Aorta (tissue), 5 donors: ENCODE data around the gene AP2A2. TPM values are rescaled to one million over a fixed set of nuclear protein-coding genes. Genes with fewer than 3 reads are reported as not detected.
A peak's percentile ranks its signal among the peaks of the same experiment; 100 is the strongest.
"Not testable (repeated sequence)": the region's sequence is repeated elsewhere in the genome, so short reads cannot be mapped to it uniquely, and the experiment has no call there.

Experiments
- ATAC-seq: fragments of 200-7000 bp; cut with Tn5 transposase; one replicate; pipeline ENCODE4 v1.9.1; 2022; ENCODE audit warnings: moderate library complexity; ENCODE audit not compliant: low FRiP score
- DNase-seq, 2 donors: peaks; one replicate each; pipeline ENCODE4 v3.0.0-alpha.2; 2020
- H3K27ac ChIP-seq, 2 donors: one replicate each; pipeline ENCODE4 v1.5.1; 2013; ENCODE audit warnings: low read length in 2 of 2, mild to moderate bottlenecking in 2 of 2, moderate library complexity in 2 of 2, control low read depth in 1 of 2, inconsistent platforms in 1 of 2, low read depth in 1 of 2
- H3K27me3 ChIP-seq, 2 donors: one replicate each; pipeline ENCODE4 v1.6.1; 2013; ENCODE audit warnings: control low read depth in 1 of 2, low read length in 1 of 2, mild to moderate bottlenecking in 1 of 2, moderate library complexity in 1 of 2; ENCODE audit not compliant: insufficient read depth in 2 of 2, control insufficient read depth in 1 of 2
- H3K36me3 ChIP-seq, 2 donors: one replicate each; pipeline ENCODE4 v1.6.1; 2013; ENCODE audit warnings: control low read depth in 1 of 2, low read length in 1 of 2, mild to moderate bottlenecking in 1 of 2; ENCODE audit not compliant: insufficient read depth in 2 of 2, control insufficient read depth in 1 of 2
- H3K4me1 ChIP-seq, 2 donors: one replicate each; pipeline ENCODE4 v1.6.1; 2013; ENCODE audit warnings: low read length in 2 of 2, control low read depth in 1 of 2, mild to moderate bottlenecking in 1 of 2, moderate library complexity in 1 of 2; ENCODE audit not compliant: insufficient read depth in 2 of 2, control insufficient read depth in 1 of 2
- H3K4me3 ChIP-seq, 2 donors: one replicate each; pipeline ENCODE4 v1.5.1; 2013; ENCODE audit warnings: low read length in 2 of 2, control low read depth in 1 of 2, mild to moderate bottlenecking in 1 of 2
- H3K9me3 ChIP-seq: one replicate; pipeline ENCODE4 v1.6.1; 2013; ENCODE audit warnings: mild to moderate bottlenecking, low read length; ENCODE audit not compliant: control insufficient read depth
- WGBS, 2 donors: extraction: QIAGEN DNeasy Blood & Tissue Kit; methylation state at CpG; one replicate each; pipeline ENCODE4 v1.1.7; 2013; 5-methylcytosine and 5-hydroxymethylcytosine counted together
- intact Hi-C, 2 donors: fragments of 100-400 bp; cut with DNase I; formaldehyde crosslinking; loops; one replicate each; pipeline versions ENCODE4 v1.14.2 to v1.15.0; 2022
- polyA plus RNA-seq, 2 donors: library from polyadenylated mRNA; stranded (reverse); fragments of 200-250 nt; gene quantifications; one replicate each; pipeline ENCODE4 v1.2.3, GENCODE V29; 2013
- total RNA-seq, 2 donors: library from RNA; stranded (reverse); fragmentation: NEBNext Ultra II Directional; extraction: Animal tissue kit (Norgen Biotek cat#: 25700); gene quantifications; one replicate each; pipeline ENCODE4 v1.2.1, GENCODE V29; 2021
- donor health status: healthy with polysubstance abuse.
- donor health status: Bipolar disorder and iron deficiency.
- donor health status: DM: no; HTN: no; CAD: no.
- donor health status: DM: no; HTN: no; CAD: no.
- donor health status: DM: yes; HTN: yes; CAD: no.

AP2A2 gene
- total and polyA plus RNA-seq, 4 donors = 14.0 to 147 (median 70.3) TPM

DNA sequence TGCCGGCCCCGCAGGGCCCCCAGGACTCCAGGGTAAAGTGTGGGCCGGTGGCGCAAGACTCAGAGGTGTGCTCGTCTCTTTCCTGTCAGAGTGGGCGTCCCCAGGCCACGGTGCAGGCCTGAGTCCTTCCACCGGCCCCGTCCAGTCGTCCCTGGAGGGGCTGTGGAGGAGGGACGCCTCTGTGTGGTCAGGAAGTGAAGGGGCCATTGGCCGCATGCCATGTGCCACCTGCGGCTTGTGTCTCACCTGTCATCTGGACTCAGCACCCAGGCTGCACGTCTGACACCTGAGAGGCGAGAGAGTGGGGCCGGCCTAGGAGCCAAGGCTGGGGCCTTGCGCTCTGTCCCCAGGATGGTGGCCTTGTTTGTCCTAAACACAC lies 85.6 kb downstream of the AP2A2 start:
- WGBS, 2 donors = 87 to 90% methylated on average over 17 of the region's 17 CpGs
- H3K27ac ChIP-seq = no peak overlapping the region
- no peak overlapping the region for H3K4me3 ChIP-seq
- no peaks in the 10 kb centered on the region for H3K27me3 ChIP-seq
- H3K9me3 ChIP-seq = no peaks in the 10 kb centered on the region
- no peak for DNase-seq
- no peak for ATAC-seq
- intact Hi-C loops = no loop called here
- no peaks in the 10 kb centered on the region for H3K4me1 ChIP-seq
- peaks cover 0 to 17% of the 10 kb centered on the region in 2 donors for H3K36me3 ChIP-seq

DNA sequence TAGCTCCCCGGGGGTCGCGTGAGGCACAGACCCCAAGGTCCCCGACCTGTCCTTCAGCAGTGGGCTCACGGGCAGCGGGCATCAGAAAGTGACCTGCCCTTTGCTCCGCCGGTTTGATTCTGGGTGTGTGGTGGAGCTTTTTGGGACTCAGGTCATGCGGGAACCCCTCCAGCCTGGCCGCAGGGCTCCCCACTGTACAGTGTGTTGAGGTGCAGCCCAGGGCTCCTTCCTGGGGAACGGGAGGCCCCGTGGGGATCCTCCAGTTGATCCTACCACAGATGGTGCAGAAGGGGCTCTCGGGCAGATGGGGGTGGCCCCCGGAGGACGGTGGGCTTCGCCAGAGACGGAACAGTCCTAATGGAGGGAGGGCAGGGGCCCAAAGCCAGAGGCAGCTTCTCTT lies 86.6 kb downstream of the AP2A2 start:
- H3K9me3 ChIP-seq = no peaks in the 10 kb centered on the region
- H3K4me1 ChIP-seq = no peaks in the 10 kb centered on the region
- peaks cover 0 to 17% of the 10 kb centered on the region in 2 donors for H3K36me3 ChIP-seq
- no peak overlapping the region for H3K4me3 ChIP-seq
- no peaks in the 10 kb centered on the region for H3K27me3 ChIP-seq
- no peak overlapping the region for H3K27ac ChIP-seq
- 92% methylated on average over 17 of the region's 17 CpGs for WGBS, 2 donors
- no peak for ATAC-seq
- intact Hi-C loops = no loop called here
- no peak for DNase-seq

DNA sequence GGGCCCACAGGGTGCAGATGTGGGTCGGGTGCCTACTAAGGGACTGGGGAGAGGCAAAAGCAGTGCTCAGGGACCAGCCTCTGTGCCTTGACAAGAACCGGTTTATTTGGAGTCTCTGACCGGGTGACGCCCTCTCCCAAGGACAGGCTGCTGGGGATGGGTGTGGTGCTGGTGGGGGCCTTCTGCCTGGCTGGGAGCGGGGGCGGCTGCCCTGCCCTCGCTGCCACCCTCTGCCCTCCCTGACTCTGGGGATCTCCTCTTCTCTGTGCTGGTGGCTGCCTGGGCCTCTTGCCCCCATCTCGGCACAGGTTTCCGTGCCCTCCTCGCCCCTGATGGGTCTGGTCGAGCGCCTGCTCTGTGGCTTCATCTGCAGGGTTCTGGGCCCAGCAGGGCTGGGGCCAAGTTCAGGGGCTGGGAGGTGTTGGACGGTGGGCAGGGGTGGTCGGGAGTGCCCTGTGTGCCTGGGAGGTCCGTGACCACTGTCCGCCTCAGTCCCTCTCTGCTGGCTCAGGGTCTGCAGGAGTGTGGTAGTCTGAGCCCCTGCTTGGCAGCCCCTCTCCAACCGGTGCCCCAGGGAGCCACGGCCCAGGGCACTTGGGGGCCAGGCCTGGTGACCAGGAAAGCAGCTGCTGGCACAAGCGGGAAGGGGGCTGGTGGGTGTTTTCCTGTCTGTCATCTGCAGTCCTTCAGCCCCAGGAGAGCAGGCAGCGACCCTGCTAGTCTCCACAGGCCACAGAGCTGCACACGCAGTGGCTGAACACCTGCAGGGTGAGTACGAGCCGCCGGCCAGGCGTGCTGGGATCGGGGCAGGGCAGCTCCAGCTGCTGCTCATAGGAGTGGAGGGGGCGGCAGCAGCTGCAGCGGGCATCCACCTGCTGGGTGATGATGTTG lies 87.3 kb downstream of the AP2A2 start:
- H3K4me1 ChIP-seq = no peaks in the 10 kb centered on the region
- no peaks in the 10 kb centered on the region for H3K9me3 ChIP-seq
- 81 to 87% methylated on average over 26 to 28 of the region's 28 CpGs for WGBS, 2 donors
- H3K27ac ChIP-seq = no peak overlapping the region
- ATAC-seq (no peak), DNase-seq (no peak)
- peaks cover 0 to 15% of the 10 kb centered on the region in 2 donors for H3K36me3 ChIP-seq
- H3K4me3 ChIP-seq = no peak overlapping the region
- H3K27me3 ChIP-seq = no peaks in the 10 kb centered on the region
- intact Hi-C loops = no loop called here

DNA sequence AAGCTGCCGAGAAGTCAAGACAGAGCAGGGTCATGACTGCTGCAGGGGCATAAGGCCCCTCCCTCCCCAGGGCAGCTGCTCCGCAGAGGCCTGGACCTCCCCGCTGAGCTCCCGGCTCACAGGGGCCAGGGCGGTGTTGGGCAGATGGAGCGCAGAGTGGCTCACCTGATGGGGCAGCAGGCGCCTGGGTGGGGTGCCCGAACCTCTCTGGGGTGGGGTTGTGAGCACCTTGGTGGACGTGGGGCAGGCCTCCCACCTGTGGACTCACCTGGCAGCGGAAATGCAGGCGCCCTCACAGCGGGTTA lies 87.9 kb downstream of the AP2A2 start:
- Histone ChIP-seq H3K4me3 (no peak overlapping the region), H3K36me3 (peaks cover 0 to 13% of the 10 kb centered on the region in 2 donors), H3K4me1 (no peaks in the 10 kb centered on the region), H3K9me3 (no peaks in the 10 kb centered on the region), H3K27me3 (no peaks in the 10 kb centered on the region), H3K27ac (no peak overlapping the region)
- intact Hi-C loops = no loop called here
- ATAC-seq (no peak), DNase-seq (no peak)
- WGBS, 2 donors = 90 to 93% methylated on average over 12 of the region's 12 CpGs

DNA sequence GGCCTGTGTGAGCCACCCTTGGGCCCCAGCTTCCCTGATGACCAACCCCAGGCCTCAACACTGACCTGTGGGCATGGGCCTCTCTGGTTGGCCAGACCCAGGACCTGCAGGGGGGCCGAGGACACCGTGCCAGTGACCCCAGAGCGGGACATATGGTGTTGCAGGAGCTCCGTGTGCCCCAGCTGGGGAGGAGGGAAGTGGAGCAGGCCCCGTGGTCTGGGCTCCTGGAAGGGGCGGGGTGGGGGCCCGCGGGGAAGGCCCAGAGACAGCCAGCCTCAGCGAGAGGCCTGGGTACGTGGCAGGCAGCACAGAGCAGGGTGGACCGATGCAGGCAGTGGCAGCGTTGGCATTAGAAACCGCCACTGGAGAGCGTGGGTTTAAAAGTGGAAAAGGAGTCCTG lies 88.6 kb downstream of the AP2A2 start:
- DNase-seq (no peak), ATAC-seq (no peak)
- no peaks in the 10 kb centered on the region for H3K4me1 ChIP-seq
- no peaks in the 10 kb centered on the region for H3K27me3 ChIP-seq
- no peak overlapping the region for H3K4me3 ChIP-seq
- intact Hi-C loops = no loop called here
- H3K36me3 ChIP-seq = peaks cover 0 to 13% of the 10 kb centered on the region in 2 donors
- no peak overlapping the region for H3K27ac ChIP-seq
- H3K9me3 ChIP-seq = no peaks in the 10 kb centered on the region
- 87 to 89% methylated on average over 14 of the region's 14 CpGs for WGBS, 2 donors

DNA sequence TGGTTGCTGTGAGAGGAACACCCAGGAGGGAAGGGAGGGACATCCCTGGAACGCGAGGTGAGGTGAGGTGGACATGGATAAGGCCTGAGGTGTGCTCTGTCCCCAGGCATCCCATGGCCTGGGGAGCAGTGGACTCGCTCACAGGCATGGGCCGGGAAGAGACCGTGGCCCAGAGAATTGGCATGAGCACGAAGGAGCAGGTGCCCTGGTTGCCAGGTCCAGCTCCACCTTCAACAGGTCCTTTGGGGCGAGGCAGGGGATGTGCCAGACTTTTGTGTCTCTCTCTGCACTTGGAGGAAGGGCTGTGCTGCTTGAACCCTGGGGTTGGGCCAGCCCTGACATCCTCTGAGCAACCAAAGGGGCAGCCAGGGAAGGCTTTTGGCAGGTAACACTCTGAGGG lies 89.4 kb downstream of the AP2A2 start:
- Histone ChIP-seq H3K4me1 (no peaks in the 10 kb centered on the region), H3K4me3 (no peak overlapping the region), H3K36me3 (peaks cover 0 to 8% of the 10 kb centered on the region in 2 donors), H3K27ac (no peak overlapping the region), H3K27me3 (no peaks in the 10 kb centered on the region), H3K9me3 (no peaks in the 10 kb centered on the region)
- ATAC-seq (no peak), DNase-seq (no peak)
- WGBS, 2 donors = 97 to 99% methylated on average over 7 of the region's 7 CpGs
- intact Hi-C loops = no loop called here

DNA sequence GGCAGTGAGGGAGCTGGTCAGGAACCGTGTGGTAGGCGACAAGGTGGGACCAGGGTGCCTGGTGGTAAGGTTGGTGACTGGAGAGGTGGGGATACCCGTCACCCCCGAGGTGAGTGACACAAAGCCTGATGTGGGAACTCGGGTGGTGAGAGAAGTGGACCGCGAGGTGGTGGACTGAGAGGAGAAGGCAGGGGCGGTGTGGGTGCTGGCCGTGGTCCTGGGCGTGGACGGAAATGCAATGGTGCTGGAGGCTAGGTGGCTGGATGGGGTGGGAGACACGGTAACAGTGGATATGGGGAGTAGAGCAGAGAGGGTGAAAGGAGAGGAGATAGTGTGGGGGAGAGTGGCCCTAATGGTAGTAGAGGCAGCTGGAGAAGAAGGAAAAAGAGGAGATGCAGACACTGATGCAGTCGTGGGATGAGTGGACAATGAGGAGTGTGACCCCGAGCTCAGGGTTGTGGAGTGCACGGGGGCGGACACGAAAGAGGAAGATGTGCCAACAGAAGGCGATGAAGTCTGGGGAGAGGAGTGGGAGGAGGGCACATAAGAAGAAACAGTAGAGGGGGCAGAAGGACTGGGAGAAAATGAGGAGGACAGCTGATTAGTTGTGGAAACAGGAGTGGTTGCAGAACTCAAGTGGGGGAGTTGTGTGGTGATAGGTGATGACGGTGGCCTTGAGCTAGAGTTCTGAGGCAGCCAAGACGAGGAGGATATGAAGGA lies 90.3 kb downstream of the AP2A2 start:
- intact Hi-C loops = no loop called here
- Histone ChIP-seq H3K9me3 (no peaks in the 10 kb centered on the region), H3K27me3 (no peaks in the 10 kb centered on the region), H3K4me1 (no peaks in the 10 kb centered on the region), H3K36me3 (peaks cover 0 to 4% of the 10 kb centered on the region in 2 donors), H3K27ac (no peak overlapping the region), H3K4me3 (no peak overlapping the region)
- DNase-seq = no peak
- WGBS, 2 donors = 94% methylated on average over 20 of the region's 20 CpGs
- no peak for ATAC-seq

DNA sequence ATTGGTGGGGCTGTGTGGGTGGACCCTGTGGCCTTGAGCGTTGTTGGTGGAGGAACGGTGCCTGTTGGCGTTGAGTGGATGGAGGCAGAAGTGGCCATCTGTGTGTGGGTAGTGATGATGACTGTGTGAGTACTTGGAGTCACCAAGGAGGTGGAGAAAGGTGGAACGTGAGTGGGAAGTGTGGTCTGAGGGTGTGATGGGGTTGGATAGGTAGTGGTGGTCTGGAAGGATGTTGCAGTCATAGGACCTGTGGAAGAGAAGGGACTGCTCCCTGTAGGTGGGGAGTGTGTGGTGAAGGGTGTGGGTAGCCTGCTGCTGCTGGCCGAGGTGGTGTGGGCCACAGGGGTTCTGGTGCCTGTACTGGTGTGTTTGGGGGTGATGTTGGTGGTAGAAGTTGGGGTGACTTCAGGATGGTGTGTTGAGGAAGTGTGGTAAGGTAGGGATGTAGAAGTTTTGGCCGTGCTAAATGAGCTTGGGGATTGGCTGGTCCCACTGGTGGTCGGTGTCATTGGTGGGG lies 91.0 kb downstream of the AP2A2 start:
- peak; percentile 57 for ATAC-seq
- H3K27me3 ChIP-seq, H3K4me3 ChIP-seq, H3K4me1 ChIP-seq, H3K36me3 ChIP-seq, H3K27ac ChIP-seq, DNase-seq, H3K9me3 ChIP-seq, intact Hi-C loops: not testable (repeated sequence)
- 71 to 73% methylated on average over 7 of the region's 7 CpGs for WGBS, 2 donors
